Upper lobe of right lung (tissue), 1 donor: ENCODE data around the gene GNAL. TPM values are rescaled to one million over a fixed set of nuclear protein-coding genes. Genes with fewer than 3 reads are reported as not detected.

ENCODE experiments used
- ATAC-seq: fragments of 200-7000 bp; cut with Tn5 transposase; one replicate; pipeline ENCODE4 v1.9.1; 2020; ENCODE audit warnings: mild to moderate bottlenecking, moderate library complexity
- DNase-seq: peaks from one replicate; pipeline ENCODE4 v3.0.0-alpha.2; 2020
- H3K27ac ChIP-seq: fragments of 200-600 bp; one replicate; pipeline ENCODE4 v1.8.0; 2022
- H3K27me3 ChIP-seq: fragments of 200-600 bp; one replicate; pipeline ENCODE4 v1.8.0; 2022; ENCODE audit warnings: mild to moderate bottlenecking
- H3K36me3 ChIP-seq: fragments of 200-600 bp; one replicate; pipeline ENCODE4 v1.8.0; 2022
- H3K4me1 ChIP-seq: fragments of 200-600 bp; one replicate; pipeline ENCODE4 v1.8.0; 2022
- H3K4me3 ChIP-seq: fragments of 200-600 bp; one replicate; pipeline ENCODE4 v1.8.0; 2022; ENCODE audit warnings: mild to moderate bottlenecking
- H3K9me3 ChIP-seq: fragments of 200-600 bp; one replicate; pipeline ENCODE4 v1.8.0; 2022
- CTCF ChIP-seq: fragments of 200-600 bp; IDR thresholded peaks from one replicate; pipeline ENCODE4 v1.8.0; 2022; ENCODE audit warnings: antibody characterized with exemption
- intact Hi-C: fragments of 100-400 bp; cut with DNase I; formaldehyde crosslinking; loops from one replicate; pipeline ENCODE4 v1.11.0; 2022
- total RNA-seq: library from RNA; stranded (reverse); fragmentation: NEBNext Ultra II Directional; extraction: Animal tissue kit (Norgen Biotek cat#: 25700); gene quantifications from one replicate; pipeline ENCODE4 v1.2.1, GENCODE V29; 2021
- donor health status: DM: no; HTN: yes; CAD: no; lungs with severe emphysema.

The GNAL gene
- total RNA-seq, 1 donor from 2014 or later = 4.3 TPM

DNA sequence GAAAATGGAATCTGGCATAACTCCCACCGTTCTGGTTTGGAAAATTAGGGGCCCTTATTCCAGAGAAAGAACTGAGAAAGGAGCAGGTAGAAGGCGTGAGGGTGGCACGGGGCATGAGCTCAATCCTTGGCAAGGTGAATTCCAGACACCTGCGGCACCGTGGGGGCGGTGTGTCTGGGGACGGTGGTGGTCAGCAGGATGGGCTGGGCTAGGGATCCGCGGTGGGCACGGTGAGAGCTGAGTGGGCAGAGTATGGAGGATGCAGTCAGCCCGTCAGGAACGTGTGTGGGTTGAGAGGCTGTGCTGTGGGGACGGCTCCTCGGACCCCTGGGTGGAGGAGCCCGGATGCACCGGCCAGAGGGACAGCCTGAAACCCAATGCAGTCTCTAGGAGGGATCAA is 61.1 kb downstream of the GNAL start:
- Histone ChIP-seq H3K4me1 (peaks cover 5% of the 10 kb centered on the region), H3K36me3 (no peaks in the 10 kb centered on the region), H3K27ac (no peak overlapping the region), H3K9me3 (no peaks in the 10 kb centered on the region), H3K27me3 (peaks cover 27% of the 10 kb centered on the region), H3K4me3 (no peak overlapping the region)
- ATAC-seq (peak; percentile 18), DNase-seq (no peak)
- TF ChIP-seq CTCF = no peak
- intact Hi-C loops = no loop called here

DNA sequence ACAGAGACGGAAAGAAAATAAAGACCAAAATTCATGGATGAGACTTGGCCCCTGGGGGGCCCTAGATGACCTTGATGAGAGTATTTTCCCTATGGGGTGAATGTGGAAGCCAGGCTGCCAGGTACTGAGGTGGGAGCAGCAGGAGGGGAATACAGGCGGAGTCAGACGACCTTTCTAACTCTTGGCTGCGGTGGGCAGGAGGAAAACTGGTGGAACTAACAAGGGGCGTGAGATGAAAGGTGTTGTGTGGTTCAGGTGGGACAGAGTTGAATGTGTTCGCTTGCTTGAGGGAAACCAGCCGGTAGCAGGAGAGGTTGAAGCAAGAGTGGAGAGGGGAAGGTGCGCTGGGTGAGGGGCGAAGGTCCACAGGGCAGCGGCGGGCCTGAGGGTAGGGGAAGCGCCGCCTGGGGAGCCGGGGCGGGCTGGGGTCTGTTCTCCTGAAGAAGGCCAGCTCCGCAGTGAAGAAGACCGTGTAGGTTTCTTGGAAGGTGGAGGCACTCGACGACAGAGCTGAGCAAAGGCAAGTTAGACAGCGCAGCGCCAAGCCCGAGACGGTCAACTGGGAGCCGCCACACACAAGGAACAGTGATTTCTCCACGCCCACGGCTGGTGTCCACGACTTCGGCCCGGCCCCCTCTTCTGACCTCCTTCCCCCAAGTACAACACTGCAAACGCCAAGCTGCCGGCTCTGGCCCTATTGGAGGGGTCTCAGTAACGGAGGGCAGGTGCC is 61.7 kb downstream of the GNAL start:
- intact Hi-C loops = no loop called here
- H3K36me3 ChIP-seq = no peaks in the 10 kb centered on the region
- ATAC-seq = no peak

DNA sequence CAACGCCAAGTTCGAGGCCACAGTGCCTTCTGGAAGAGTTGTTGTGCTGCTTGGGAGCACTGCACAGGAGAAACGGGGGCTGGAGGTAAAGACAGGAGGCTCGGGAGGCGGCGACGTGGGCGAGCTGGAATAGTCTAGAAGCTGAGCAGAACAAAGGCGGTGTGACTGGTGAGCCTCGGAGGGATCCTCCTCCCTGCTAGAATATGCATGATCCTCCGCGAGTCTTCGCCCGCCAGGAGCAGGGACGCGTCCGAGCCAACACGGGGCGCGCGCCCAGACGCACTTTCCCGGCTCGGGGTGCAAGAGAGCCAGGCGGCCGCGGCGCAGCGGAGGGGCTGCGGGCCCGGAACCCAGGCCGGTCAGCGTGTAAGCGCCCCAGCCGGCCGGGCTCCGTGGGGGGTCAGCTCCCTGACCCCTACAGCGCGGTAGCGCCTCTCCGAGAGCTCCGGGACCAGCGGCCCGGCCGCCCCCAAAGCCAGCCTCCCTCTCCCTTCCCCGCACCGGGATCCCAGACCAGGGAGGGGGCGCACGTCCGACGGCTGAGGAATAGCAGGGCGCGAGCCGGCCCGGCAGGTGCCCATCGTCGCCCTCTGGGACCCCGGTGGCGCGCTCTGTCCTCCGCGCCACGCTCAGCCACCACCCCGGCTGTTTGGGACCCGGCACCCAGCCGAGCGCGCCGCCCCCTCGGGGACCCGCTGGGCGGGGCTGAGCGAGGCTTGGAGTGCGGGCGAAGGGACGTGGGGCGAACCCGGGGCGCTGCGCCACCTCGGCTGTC is 62.5 kb downstream of the GNAL start:
- no peak overlapping the region for H3K27ac ChIP-seq
- peaks cover 5% of the 10 kb centered on the region for H3K4me1 ChIP-seq
- no peak for DNase-seq
- no peaks in the 10 kb centered on the region for H3K36me3 ChIP-seq
- H3K9me3 ChIP-seq = no peaks in the 10 kb centered on the region
- H3K4me3 ChIP-seq = peak overlapping the region; percentile 15
- ATAC-seq = peak; percentile 30
- TF ChIP-seq CTCF = no peak
- intact Hi-C loops = no loop called here
- peaks cover 27% of the 10 kb centered on the region for H3K27me3 ChIP-seq

More for the DNA sequence above, 61.7 kb downstream of the GNAL start:
- DNase-seq = no peak
- Histone ChIP-seq H3K4me1 (peaks cover 5% of the 10 kb centered on the region), H3K27me3 (peaks cover 27% of the 10 kb centered on the region), H3K4me3 (no peak overlapping the region), H3K9me3 (no peaks in the 10 kb centered on the region), H3K27ac (no peak overlapping the region)
- TF ChIP-seq CTCF = no peak

DNA sequence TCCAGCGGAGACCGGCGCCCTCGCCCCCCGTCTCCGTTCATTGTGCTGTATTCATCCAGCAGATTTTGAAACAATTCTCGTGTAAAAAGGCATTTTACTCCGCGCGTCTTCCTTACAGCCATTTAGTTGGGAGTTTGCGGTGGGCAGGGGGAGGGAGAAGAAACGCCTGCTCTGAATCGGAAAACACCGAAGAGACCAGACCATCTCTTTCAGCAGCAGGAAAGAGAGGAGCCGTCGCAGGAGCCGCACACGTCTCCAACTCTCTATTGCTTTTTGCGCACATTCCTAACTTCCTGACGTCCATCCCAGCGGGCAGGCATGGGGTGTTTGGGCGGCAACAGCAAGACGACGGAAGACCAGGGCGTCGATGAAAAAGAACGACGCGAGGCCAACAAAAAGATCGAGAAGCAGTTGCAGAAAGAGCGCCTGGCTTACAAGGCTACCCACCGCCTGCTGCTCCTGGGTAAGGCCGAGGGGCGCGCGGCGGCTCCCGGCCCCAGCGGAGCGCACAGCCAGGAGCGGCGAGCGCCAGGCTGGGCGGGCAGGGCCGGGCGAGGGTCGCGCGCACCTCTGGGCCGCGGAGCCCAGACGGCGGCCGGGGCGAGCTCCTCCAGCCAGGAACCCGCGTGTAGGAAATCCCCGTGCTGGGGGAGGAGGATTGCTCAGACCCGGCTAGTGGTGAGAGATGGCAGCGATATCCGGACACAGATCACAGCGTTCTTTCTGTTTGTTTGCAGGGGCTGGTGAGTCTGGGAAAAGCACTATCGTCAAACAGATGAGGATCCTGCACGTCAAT is 63.2 kb downstream of the GNAL start:
- ATAC-seq (peak; percentile 44), DNase-seq (no peak)
- Histone ChIP-seq H3K36me3 (no peaks in the 10 kb centered on the region), H3K27ac (no peak overlapping the region), H3K4me1 (peaks cover 5% of the 10 kb centered on the region), H3K27me3 (peaks cover 27% of the 10 kb centered on the region), H3K9me3 (no peaks in the 10 kb centered on the region), H3K4me3 (peak overlapping the region; percentile 15)
- intact Hi-C loops = no loop called here
- TF ChIP-seq CTCF = no peak

DNA sequence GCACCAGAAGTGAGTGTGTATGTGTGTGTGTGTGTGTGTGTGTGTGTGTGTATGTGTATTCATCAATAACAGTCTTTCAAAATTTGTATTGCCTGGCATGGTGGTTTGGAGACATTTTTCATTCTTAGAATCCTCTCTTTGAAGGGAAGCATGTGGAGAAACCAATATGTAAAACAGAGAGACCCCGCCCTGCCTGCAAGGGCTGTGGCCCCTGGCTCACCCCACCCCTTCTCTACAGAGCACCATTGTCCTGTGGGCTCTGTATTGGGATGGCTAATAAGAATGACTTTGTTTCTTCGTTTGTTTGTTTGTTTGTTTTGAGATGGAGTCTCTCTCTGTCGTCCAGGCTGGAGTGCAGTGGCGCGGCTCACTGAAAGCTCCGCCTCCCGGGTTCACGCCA is 65.9 kb downstream of the GNAL start:
- H3K4me3 ChIP-seq = no peak overlapping the region
- ATAC-seq (no peak), DNase-seq (no peak)
- H3K27ac ChIP-seq = no peak overlapping the region
- H3K9me3 ChIP-seq = no peaks in the 10 kb centered on the region
- intact Hi-C loops = no loop called here
- no peaks in the 10 kb centered on the region for H3K36me3 ChIP-seq
- no peak for TF ChIP-seq CTCF
- peaks cover 5% of the 10 kb centered on the region for H3K4me1 ChIP-seq
- H3K27me3 ChIP-seq = peaks cover 27% of the 10 kb centered on the region
